H9 (cell line): ENCODE data around the gene PTAR1. TPM values are rescaled to one million over a fixed set of nuclear protein-coding genes. Genes with fewer than 3 reads are reported as not detected.

Experiments
- DNase-seq: peaks from one replicate; pipeline ENCODE4 v3.0.0-alpha.2; 2017
- H2AFZ ChIP-seq: one replicate; pipeline ENCODE4 v1.6.1; 2013; ENCODE audit warnings: mild to moderate bottlenecking, low read length, control low read depth, moderate library complexity
- H2AK5ac ChIP-seq: 2 replicates; pipeline ENCODE4 v1.6.1; 2013; ENCODE audit warnings: low read length, control low read depth, mixed read lengths; ENCODE audit not compliant: insufficient read length
- H2BK120ac ChIP-seq: one replicate; pipeline ENCODE4 v1.6.1; 2013; ENCODE audit warnings: low read depth, mild to moderate bottlenecking, low read length, control low read depth, inconsistent platforms; ENCODE audit not compliant: poor library complexity, severe bottlenecking
- H2BK12ac ChIP-seq: 2 replicates; pipeline ENCODE4 v1.6.1; 2013; ENCODE audit warnings: low read length, control low read depth, mixed read lengths, low read depth; ENCODE audit not compliant: insufficient read length
- H2BK15ac ChIP-seq: 2 replicates; pipeline ENCODE4 v1.6.1; 2013; ENCODE audit warnings: low read depth, low read length, control low read depth
- H2BK20ac ChIP-seq: one replicate; pipeline ENCODE4 v1.6.1; 2013; ENCODE audit warnings: low read depth, mild to moderate bottlenecking, low read length, control low read depth, inconsistent platforms; ENCODE audit not compliant: poor library complexity, severe bottlenecking
- H2BK5ac ChIP-seq: 2 replicates; pipeline ENCODE4 v1.6.1; 2013; ENCODE audit warnings: low read length, control low read depth, mixed read lengths; ENCODE audit not compliant: insufficient read length
- H3K14ac ChIP-seq: 2 replicates; pipeline ENCODE4 v1.6.1; 2013; ENCODE audit warnings: low read length, control low read depth; ENCODE audit not compliant: insufficient read depth
- H3K18ac ChIP-seq: 2 replicates; pipeline ENCODE4 v1.6.1; 2013; ENCODE audit warnings: low read depth, mild to moderate bottlenecking, mixed read lengths, low read length, control low read depth; ENCODE audit not compliant: insufficient read length
- H3K23ac ChIP-seq: 2 replicates; pipeline ENCODE4 v1.6.1; 2013; ENCODE audit warnings: low read length, control low read depth, mixed read lengths, low read depth; ENCODE audit not compliant: insufficient read length
- H3K23me2 ChIP-seq: 2 replicates; pipeline ENCODE4 v1.6.1; 2013; ENCODE audit warnings: low read depth, mild to moderate bottlenecking, mixed read lengths, low read length, control low read depth; ENCODE audit not compliant: insufficient read length, poor library complexity, severe bottlenecking
- H3K27ac ChIP-seq: 2 replicates; pipeline ENCODE4 v1.5.1; 2013; ENCODE audit warnings: low read length, control low read depth, mixed read lengths, low read depth; ENCODE audit not compliant: insufficient read length
- H3K27me3 ChIP-seq: 2 replicates; pipeline ENCODE4 v1.6.1; 2013; ENCODE audit warnings: low read length, control low read depth, inconsistent platforms; ENCODE audit not compliant: insufficient read depth
- H3K4ac ChIP-seq: 2 replicates; pipeline ENCODE4 v1.6.1; 2013; ENCODE audit warnings: low read depth, mild to moderate bottlenecking, control low read depth, inconsistent platforms, low read length, moderate library complexity
- H3K4me1 ChIP-seq: 2 replicates; pipeline ENCODE4 v1.6.1; 2013; ENCODE audit warnings: low read length, control low read depth, inconsistent platforms; ENCODE audit not compliant: insufficient read depth
- H3K4me2 ChIP-seq: 2 replicates; pipeline ENCODE4 v1.6.1; 2013; ENCODE audit warnings: low read length, control low read depth, mixed read lengths; ENCODE audit not compliant: insufficient read length, insufficient read depth
- H3K56ac ChIP-seq: 2 replicates; pipeline ENCODE4 v1.6.1; 2013; ENCODE audit warnings: low read depth, mild to moderate bottlenecking, mixed read lengths, low read length, control low read depth; ENCODE audit not compliant: insufficient read length
- H3K79me1 ChIP-seq: 2 replicates; pipeline ENCODE4 v1.6.1; 2013; ENCODE audit warnings: low read depth, mild to moderate bottlenecking, moderate library complexity, low read length, control low read depth, inconsistent platforms; ENCODE audit not compliant: insufficient read depth, poor library complexity, severe bottlenecking
- H3K79me2 ChIP-seq: 2 replicates; pipeline ENCODE4 v1.6.1; 2013; ENCODE audit warnings: low read length, control low read depth, inconsistent platforms; ENCODE audit not compliant: insufficient read depth
- H3K9ac ChIP-seq: 2 replicates; pipeline ENCODE4 v1.6.1; 2013; ENCODE audit warnings: low read length, control low read depth, mixed read lengths; ENCODE audit not compliant: insufficient read length; ENCODE audit errors: extremely low read depth
- H3K9me3 ChIP-seq: one replicate; pipeline ENCODE4 v1.6.1; 2013; ENCODE audit warnings: low read depth, low read length, inconsistent platforms; ENCODE audit not compliant: control insufficient read depth
- H3T11ph ChIP-seq: one replicate; pipeline ENCODE4 v1.6.1; 2013; ENCODE audit warnings: mild to moderate bottlenecking, low read length, control low read depth, inconsistent platforms
- H4K20me1 ChIP-seq: one replicate; pipeline ENCODE4 v1.6.1; 2013; ENCODE audit not compliant: control insufficient read depth, insufficient read length, insufficient read depth
- H4K5ac ChIP-seq: 2 replicates; pipeline ENCODE4 v1.6.1; 2013; ENCODE audit warnings: low read depth, mild to moderate bottlenecking, mixed read lengths, low read length, control low read depth; ENCODE audit not compliant: insufficient read length
- H4K8ac ChIP-seq: replicated peaks from 2 replicates; pipeline ENCODE4 v1.6.1; 2013; ENCODE audit warnings: low read length, control low read depth, mixed read lengths, low read depth; ENCODE audit not compliant: insufficient read length
- H4K91ac ChIP-seq: 2 replicates; pipeline ENCODE4 v1.6.1; 2013; ENCODE audit warnings: low read depth, mild to moderate bottlenecking, moderate library complexity, mixed read lengths, low read length, control low read depth; ENCODE audit not compliant: insufficient read length
- H3K27ac Mint-ChIP-seq, 3 experiments: 2 replicates in 2 of 3; 3 replicates in 1 of 3; pipeline ENCODE4 v1.8.0; 2020 to 2021; ENCODE audit warnings: mixed read lengths in 3 of 3, mild to moderate bottlenecking in 1 of 3, moderate library complexity in 1 of 3
- H3K27me3 Mint-ChIP-seq: 2 replicates; pipeline ENCODE4 v1.8.0; 2021; ENCODE audit warnings: low read depth, mild to moderate bottlenecking, moderate library complexity, mixed read lengths
- H3K36me3 Mint-ChIP-seq, 3 experiments: 2 replicates in 2 of 3; 3 replicates in 1 of 3; pipeline ENCODE4 v1.8.0; 2020 to 2021; ENCODE audit warnings: low read depth in 3 of 3, mixed read lengths in 3 of 3; ENCODE audit not compliant: insufficient read depth in 1 of 3
- H3K4me1 Mint-ChIP-seq, 2 experiments: 2 replicates each; pipeline ENCODE4 v1.8.0; 2020; ENCODE audit warnings: mixed read lengths in 2 of 2
- H3K4me3 Mint-ChIP-seq, 2 experiments: 2 replicates in 1 of 2; 3 replicates in 1 of 2; pipeline ENCODE4 v1.8.0; 2020 to 2021; ENCODE audit warnings: mild to moderate bottlenecking in 2 of 2, mixed read lengths in 2 of 2, moderate library complexity in 1 of 2
- H3K9me3 Mint-ChIP-seq, 2 experiments: 2 replicates in 1 of 2; 3 replicates in 1 of 2; pipeline ENCODE4 v1.8.0; 2020; ENCODE audit warnings: mild to moderate bottlenecking in 2 of 2, mixed read lengths in 2 of 2, moderate library complexity in 1 of 2
- WGBS: extraction: QIAGEN DNeasy Blood & Tissue Kit; methylation state at CpG from one replicate; pipeline ENCODE4 v1.1.7; 2013; ENCODE audit warnings: missing lambda C conversion rate, low lambda C conversion rate, mixed read lengths; ENCODE audit not compliant: insufficient read length; ENCODE audit errors: extremely low coverage; 5-methylcytosine and 5-hydroxymethylcytosine counted together
- total RNA-seq: library from RNA; stranded (reverse); gene quantifications from 2 replicates; pipeline ENCODE4 v1.2.1, GENCODE V29; 2021
- TF ChIP-seq, protein P1 (sequence below): fragments of 200-600 bp; sonication (generic); conservative IDR thresholded peaks from 3 replicates; pipeline ENCODE4 v1.8.0; 2021; ENCODE audit warnings: antibody characterized with exemption, mild to moderate bottlenecking

The PTAR1 gene
- total RNA-seq, 1 experiment from 2014 or later: 117 TPM

DNA sequence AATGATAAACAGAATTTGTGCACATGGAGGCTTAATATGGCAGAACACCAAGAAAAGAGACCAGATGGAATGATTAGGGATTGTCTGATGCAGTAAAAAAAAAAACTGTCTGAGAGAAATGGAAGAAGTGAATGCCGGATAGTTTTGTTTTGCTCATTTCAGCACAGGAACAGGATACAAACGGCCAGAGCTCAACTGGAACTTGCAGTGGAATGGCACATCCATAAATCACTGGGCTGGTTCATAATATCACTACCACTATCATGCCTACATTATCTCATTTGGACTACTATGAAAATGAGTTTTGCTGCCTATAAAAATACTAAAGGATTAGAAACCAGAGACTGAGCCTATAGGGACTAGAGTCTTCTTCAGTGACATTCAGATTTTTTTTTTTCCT, 9.7 kb downstream of the PTAR1 start:
- peaks cover 31% of the 10 kb centered on the region for H3K79me2 ChIP-seq

More for the DNA sequence above, 9.7 kb downstream of the PTAR1 start:
- H3K4ac ChIP-seq: no peak overlapping the region
- no peak overlapping the region for H3K14ac ChIP-seq
- no peaks in the 10 kb centered on the region for H3K23me2 ChIP-seq
- no peak overlapping the region for H2BK12ac ChIP-seq
- no peak overlapping the region for H4K5ac ChIP-seq
- H4K8ac ChIP-seq: no peak overlapping the region
- WGBS: no CpG with 5 or more reads among the region's 2 CpGs
- Mint-ChIP-seq H3K27ac (peak overlapping the region in 2 of 3 experiments; percentile 46 to 86; a peak in 3 of 7 replicates), H3K36me3 (peaks cover 8 to 58% (median 50%) of the 10 kb centered on the region in 3 experiments; a peak in 5 of 7 replicates), H3K4me3 (no peak overlapping the region), H3K27me3 (no peaks in the 10 kb centered on the region), H3K4me1 (peaks cover 64 to 71% of the 10 kb centered on the region in 2 experiments), H3K9me3 (no peaks in the 10 kb centered on the region)
- H3K79me1 ChIP-seq: no peaks in the 10 kb centered on the region
- H2AK5ac ChIP-seq: no peak overlapping the region
- H2BK20ac ChIP-seq: no peak overlapping the region
- no peak overlapping the region for H2BK120ac ChIP-seq
- peaks cover 5% of the 10 kb centered on the region for H3K4me1 ChIP-seq
- H3K9ac ChIP-seq: no peak overlapping the region
- no peak overlapping the region for H2BK5ac ChIP-seq
- no peak overlapping the region for H3K23ac ChIP-seq
- no peak overlapping the region for H4K91ac ChIP-seq
- no peak overlapping the region for H3K27ac ChIP-seq
- H3K27me3 ChIP-seq: no peaks in the 10 kb centered on the region
- no peak overlapping the region for H3K18ac ChIP-seq
- TF ChIP-seq, protein P1, sequence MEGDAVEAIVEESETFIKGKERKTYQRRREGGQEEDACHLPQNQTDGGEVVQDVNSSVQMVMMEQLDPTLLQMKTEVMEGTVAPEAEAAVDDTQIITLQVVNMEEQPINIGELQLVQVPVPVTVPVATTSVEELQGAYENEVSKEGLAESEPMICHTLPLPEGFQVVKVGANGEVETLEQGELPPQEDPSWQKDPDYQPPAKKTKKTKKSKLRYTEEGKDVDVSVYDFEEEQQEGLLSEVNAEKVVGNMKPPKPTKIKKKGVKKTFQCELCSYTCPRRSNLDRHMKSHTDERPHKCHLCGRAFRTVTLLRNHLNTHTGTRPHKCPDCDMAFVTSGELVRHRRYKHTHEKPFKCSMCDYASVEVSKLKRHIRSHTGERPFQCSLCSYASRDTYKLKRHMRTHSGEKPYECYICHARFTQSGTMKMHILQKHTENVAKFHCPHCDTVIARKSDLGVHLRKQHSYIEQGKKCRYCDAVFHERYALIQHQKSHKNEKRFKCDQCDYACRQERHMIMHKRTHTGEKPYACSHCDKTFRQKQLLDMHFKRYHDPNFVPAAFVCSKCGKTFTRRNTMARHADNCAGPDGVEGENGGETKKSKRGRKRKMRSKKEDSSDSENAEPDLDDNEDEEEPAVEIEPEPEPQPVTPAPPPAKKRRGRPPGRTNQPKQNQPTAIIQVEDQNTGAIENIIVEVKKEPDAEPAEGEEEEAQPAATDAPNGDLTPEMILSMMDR: no peak
- no peak overlapping the region for H2AFZ ChIP-seq
- no peak overlapping the region for H3K4me2 ChIP-seq
- DNase-seq: no peak
- no peak overlapping the region for H3T11ph ChIP-seq
- no peaks in the 10 kb centered on the region for H4K20me1 ChIP-seq
- no peak overlapping the region for H3K56ac ChIP-seq
- no peak overlapping the region for H2BK15ac ChIP-seq
- H3K9me3 ChIP-seq: no peaks in the 10 kb centered on the region
